Thoracic aorta (tissue), 2 donors: ENCODE measurements around the gene ESYT2. TPM values are rescaled to one million over a fixed set of nuclear protein-coding genes. Genes with fewer than 3 reads are reported as not detected.

ENCODE experiments used
- ATAC-seq: fragments of 150-250 bp; one replicate; pipeline ENCODE4 v1.8.0; 2017; ENCODE audit warnings: low read depth; ENCODE audit not compliant: insufficient number of reproducible peaks, low FRiP score
- DNase-seq: peaks from one replicate; pipeline ENCODE4 v3.0.0-alpha.2; 2020; ENCODE audit warnings: low spot score
- H3K27ac ChIP-seq, 2 donors: fragments of 200-600 bp; sonication (generic); 1 replicate in 1 of 2; 2 replicates in 1 of 2; pipeline ENCODE4 v1.5.1; 2016; ENCODE audit warnings: mild to moderate bottlenecking in 2 of 2, moderate library complexity in 2 of 2
- H3K27me3 ChIP-seq: fragments of 200-600 bp; sonication (generic); replicated peaks from 2 replicates; pipeline ENCODE4 v1.6.0; 2016; ENCODE audit warnings: mild to moderate bottlenecking; ENCODE audit not compliant: insufficient read depth
- H3K36me3 ChIP-seq: fragments of 200-600 bp; sonication (generic); one replicate; pipeline ENCODE4 v1.5.1; 2016
- H3K4me1 ChIP-seq, 2 donors: fragments of 200-600 bp; sonication (generic); 1 replicate in 1 of 2; 2 replicates in 1 of 2; pipeline versions ENCODE4 v1.5.1 to v1.6.0; 2016; ENCODE audit warnings: low read depth in 2 of 2, mild to moderate bottlenecking in 1 of 2; ENCODE audit not compliant: control insufficient read depth in 1 of 2
- H3K4me3 ChIP-seq: fragments of 200-600 bp; sonication (generic); 2 replicates; pipeline ENCODE4 v1.5.1; 2016; ENCODE audit warnings: mild to moderate bottlenecking
- H3K9me3 ChIP-seq: fragments of 200-600 bp; sonication (generic); 2 replicates; pipeline ENCODE4 v1.5.1; 2016
- total RNA-seq, 2 donors: library from RNA; depleted of rRNA; stranded (reverse); fragments of >200 nt; gene quantifications; one replicate each; pipeline versions ENCODE4 v1.1.0 to v1.2.3, GENCODE V29; 2016
- TF ChIP-seq, protein P1 (sequence below): fragments of 200-600 bp; sonication (generic); IDR thresholded peaks from one replicate; pipeline ENCODE4 v1.5.1; 2019; ENCODE audit warnings: antibody characterized with exemption

ESYT2 gene
- total RNA-seq, 2 donors from 2014 or later = 196 to 218 TPM

DNA sequence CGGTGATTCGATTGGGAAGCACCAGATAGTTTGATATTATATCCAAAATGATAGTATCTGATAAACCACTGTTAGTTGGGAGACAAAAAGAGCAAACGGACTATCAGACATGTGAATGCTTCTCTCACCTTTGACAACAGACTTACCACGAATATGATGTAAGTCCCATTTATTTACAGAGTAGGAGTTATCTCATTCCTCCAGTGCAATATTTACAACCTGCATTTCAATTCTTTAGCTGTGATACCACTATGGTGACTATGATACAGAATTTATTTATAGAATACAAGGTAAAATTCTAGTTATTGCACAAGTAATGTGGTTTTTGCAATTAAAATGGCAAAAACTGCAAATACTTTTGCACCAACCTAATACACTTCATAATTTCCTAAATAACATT lies 61.6 kb downstream of the ESYT2 start:
- Histone ChIP-seq H3K4me3 (no peak overlapping the region), H3K9me3 (no peaks in the 10 kb centered on the region), H3K27ac (no peak overlapping the region), H3K4me1 (no peaks in the 10 kb centered on the region), H3K27me3 (no peaks in the 10 kb centered on the region), H3K36me3 (peaks cover 45% of the 10 kb centered on the region)
- no peak for ATAC-seq
- TF ChIP-seq, protein P1, sequence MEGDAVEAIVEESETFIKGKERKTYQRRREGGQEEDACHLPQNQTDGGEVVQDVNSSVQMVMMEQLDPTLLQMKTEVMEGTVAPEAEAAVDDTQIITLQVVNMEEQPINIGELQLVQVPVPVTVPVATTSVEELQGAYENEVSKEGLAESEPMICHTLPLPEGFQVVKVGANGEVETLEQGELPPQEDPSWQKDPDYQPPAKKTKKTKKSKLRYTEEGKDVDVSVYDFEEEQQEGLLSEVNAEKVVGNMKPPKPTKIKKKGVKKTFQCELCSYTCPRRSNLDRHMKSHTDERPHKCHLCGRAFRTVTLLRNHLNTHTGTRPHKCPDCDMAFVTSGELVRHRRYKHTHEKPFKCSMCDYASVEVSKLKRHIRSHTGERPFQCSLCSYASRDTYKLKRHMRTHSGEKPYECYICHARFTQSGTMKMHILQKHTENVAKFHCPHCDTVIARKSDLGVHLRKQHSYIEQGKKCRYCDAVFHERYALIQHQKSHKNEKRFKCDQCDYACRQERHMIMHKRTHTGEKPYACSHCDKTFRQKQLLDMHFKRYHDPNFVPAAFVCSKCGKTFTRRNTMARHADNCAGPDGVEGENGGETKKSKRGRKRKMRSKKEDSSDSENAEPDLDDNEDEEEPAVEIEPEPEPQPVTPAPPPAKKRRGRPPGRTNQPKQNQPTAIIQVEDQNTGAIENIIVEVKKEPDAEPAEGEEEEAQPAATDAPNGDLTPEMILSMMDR = no peak
- no peak for DNase-seq

DNA sequence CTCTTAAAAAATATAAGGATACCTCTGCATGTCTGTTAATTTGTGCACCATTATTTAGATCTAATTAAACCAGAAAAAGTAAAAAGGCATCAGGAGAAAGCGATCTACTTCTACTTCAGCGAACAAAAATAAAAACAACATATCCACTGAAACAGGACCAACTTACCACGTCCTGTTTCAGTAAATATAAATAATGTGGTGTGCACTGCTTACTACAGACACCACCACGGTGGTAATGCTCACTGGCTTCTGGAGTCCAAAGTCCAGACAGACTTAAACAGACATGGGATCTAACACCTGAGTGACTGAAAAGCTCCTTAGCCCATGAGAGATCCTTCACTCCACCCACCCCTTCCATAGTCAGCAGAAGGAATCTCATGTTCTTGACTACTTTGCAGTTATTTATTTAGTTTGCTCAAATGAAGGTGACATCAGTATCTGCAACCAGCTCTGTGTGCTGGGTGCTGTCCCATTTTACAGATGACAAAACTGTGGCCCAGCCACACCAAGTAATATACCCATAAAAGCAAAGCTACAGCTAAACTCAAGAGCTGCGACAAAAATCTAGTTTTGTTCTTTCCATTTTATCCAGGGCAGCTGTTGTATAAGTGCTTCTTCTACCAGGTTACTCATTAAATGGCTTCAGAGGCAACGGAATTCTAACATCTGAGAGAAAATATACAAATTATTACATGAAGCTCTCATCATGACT lies 62.6 kb downstream of the ESYT2 start:
- Histone ChIP-seq H3K36me3 (peaks cover 40% of the 10 kb centered on the region), H3K27me3 (no peaks in the 10 kb centered on the region), H3K9me3 (no peaks in the 10 kb centered on the region), H3K27ac (no peak overlapping the region), H3K4me3 (no peak overlapping the region), H3K4me1 (no peaks in the 10 kb centered on the region)
- TF ChIP-seq, protein P1 = no peak
- ATAC-seq (no peak), DNase-seq (no peak)

DNA sequence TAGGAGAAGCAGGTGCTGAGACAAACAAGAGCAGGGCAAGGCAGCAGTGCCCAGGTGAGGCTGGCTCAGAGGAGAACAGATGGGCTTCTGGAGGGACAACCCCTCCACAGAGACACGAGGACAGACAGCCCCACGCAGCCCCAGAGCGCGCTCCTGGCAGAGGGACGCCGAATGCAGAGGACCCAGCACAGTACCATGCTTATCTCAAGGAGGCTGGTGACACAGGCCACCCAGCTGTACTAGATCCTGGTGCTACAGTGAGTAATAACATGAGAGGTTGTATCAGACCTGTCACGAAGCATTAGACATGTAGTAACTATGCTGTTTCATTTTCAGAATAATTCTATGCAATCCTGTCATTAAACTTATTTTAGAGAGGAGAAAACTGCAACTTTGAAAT lies 64.3 kb downstream of the ESYT2 start:
- Histone ChIP-seq H3K4me1 (no peaks in the 10 kb centered on the region), H3K4me3 (no peak overlapping the region), H3K27me3 (no peaks in the 10 kb centered on the region), H3K9me3 (no peaks in the 10 kb centered on the region), H3K36me3 (peaks cover 45% of the 10 kb centered on the region), H3K27ac (no peak overlapping the region)
- DNase-seq (no peak), ATAC-seq (no peak)
- TF ChIP-seq, protein P1 = no peak

DNA sequence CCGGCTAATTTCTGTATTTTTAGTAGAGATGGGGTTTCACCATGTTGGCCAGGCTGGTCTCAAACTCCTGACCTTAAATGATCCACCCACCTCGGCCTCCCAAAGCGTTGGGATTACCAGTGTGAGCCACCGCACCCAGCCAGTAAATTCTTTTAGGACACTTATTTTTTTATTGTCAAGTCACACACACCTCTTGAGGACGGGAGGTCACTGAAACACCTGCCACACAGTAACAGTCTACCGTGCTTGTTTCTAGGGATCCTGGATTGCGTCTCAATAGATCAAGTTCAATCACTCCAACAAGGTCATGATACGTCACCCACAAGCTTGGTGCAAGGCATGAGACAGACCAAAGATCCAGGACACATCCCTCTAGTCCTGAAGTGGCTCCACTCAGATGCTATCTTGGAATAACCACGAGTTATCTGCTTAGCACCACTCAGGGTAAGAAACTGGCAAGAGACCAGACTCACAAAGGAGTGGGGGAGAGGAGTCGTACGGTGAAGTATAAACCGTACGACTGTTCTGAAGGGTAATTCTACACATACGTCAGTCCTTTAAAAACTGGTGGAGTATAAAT lies 65.8 kb downstream of the ESYT2 start:
- Histone ChIP-seq H3K36me3 (peaks cover 54% of the 10 kb centered on the region), H3K27me3 (no peaks in the 10 kb centered on the region), H3K27ac (no peak overlapping the region), H3K9me3 (no peaks in the 10 kb centered on the region), H3K4me1 (no peaks in the 10 kb centered on the region), H3K4me3 (no peak overlapping the region)
- ATAC-seq (no peak), DNase-seq (no peak)
- TF ChIP-seq, protein P1 = no peak

DNA sequence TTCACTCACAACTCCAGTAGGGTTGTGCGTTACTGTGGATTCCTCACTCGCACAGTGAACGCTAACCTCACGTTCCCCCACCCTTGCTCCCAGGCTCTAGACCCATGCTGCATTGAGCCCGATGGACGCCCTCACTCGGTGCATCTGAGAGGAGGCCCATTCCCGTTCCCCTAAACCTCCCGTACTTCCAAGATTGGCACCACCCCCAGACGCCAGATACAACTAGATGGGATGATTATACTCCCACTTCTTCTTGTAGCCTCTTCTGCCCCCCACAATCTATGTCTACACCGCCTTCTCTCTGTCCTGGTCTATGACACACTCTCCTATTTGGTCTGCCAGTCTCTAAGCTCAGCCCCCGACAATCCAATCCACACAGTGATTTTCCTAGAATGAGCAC lies 67.4 kb downstream of the ESYT2 start:
- H3K4me3 ChIP-seq = no peak overlapping the region
- ATAC-seq (no peak), DNase-seq (no peak)
- H3K27me3 ChIP-seq = no peaks in the 10 kb centered on the region
- H3K4me1 ChIP-seq = no peaks in the 10 kb centered on the region
- H3K9me3 ChIP-seq = no peaks in the 10 kb centered on the region
- peaks cover 54% of the 10 kb centered on the region for H3K36me3 ChIP-seq
- TF ChIP-seq, protein P1 = no peak
- no peak overlapping the region for H3K27ac ChIP-seq
